ENCODE data around the gene SULT2B1.
"Not testable (repeated sequence)": the region's sequence is repeated elsewhere in the genome, so short reads cannot be mapped to it uniquely, and the experiment has no call there.

SULT2B1 gene

GRCh38 chr19:48529156-48529555, 22.8 kb upstream of the SULT2B1 start:
- no peak for DNase-seq (ENCODE audit: low read depth)

- no peak for DNase-seq (ENCODE audit: low read depth)
Measured at GRCh38 chr19:48530066-48530720, 21.8 kb upstream of the SULT2B1 start.

GRCh38 chr19:48530770-48531169, 21.2 kb upstream of the SULT2B1 start:
- DNase-seq (ENCODE audit: low read depth) = no peak

DNA sequence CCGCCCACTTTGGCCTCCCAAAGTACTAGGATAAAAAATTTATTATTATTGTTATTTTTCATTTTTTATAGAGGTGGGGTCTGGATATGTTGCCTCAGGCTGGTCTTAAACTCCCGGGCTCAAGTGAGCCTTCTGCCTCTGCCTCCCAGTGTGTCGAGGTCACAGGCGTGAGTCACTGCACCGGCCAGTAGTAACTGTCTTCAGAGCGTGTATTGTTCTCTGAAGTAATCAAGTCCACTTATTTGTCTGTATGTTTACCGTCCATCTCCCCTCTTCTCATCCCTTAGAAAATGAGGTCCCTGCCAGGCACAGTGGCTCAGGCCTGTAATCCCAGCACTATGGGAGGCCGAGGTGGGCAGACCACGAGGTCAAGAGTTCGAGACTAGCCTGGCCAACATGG, 18.2 kb upstream of the SULT2B1 start:
- no peak for DNase-seq (ENCODE audit: low read depth)

- no peak for DNase-seq (ENCODE audit: low read depth)
Measured at GRCh38 chr19:48537541-48537940, 14.4 kb upstream of the SULT2B1 start.

GRCh38 chr19:48538057-48538456, 13.9 kb upstream of the SULT2B1 start:
- DNase-seq (ENCODE audit: low read depth) = not testable (repeated sequence)

GRCh38 chr19:48539503-48540096, 12.4 kb upstream of the SULT2B1 start:
- no peak for DNase-seq (ENCODE audit: low read depth)

DNA sequence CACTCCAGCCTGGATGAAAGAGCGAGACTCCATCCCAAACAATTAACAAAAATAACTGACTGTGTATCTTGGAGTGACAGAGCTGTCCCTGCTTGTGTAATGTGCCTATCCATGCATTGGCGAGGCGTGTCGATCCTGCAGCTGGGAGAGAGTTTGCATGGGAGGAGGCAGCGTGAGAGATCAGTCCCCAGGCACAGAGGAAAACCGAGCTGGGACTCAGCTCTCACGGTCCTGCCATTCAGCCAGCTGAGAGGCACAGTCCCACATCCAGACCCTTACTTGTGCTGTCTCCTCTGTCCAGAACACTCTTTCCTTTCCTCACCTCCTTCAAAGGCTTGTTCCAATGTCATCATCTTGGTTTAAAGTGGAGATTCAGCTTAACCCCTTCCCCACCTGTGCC, 11.9 kb upstream of the SULT2B1 start:
- DNase-seq (ENCODE audit: low read depth) = no peak

- no peak for DNase-seq (ENCODE audit: low read depth)
Measured at GRCh38 chr19:48541813-48542212, 10.2 kb upstream of the SULT2B1 start.

DNA sequence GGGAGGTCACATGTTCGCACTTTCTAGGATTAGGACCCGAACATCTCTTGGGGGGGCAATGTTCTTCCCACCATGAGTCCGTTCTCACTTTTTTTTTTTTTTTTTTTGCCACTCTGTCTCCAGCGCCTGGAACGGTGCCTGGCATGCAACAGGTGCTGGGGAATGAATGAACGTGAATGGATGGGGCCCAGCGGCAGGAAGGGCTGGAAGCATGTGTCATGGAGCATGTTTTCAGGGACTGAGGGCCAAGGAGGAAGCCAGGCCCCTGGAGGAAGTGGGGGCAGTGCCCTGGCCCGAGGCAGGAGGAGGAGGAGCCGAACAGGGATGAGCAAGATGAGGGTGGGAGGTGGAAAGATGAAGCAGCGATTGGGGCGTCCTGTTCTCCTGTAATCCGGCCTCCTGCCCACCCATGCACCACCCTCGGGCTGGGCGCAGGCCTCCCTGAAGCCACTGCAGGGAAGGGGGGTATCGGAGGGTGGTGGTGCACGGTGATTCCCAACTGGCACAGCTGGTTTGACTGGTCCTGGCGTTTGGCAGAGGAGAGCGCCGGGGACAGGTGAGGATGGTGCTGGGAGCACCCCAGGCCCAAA, 8.8 kb upstream of the SULT2B1 start:
- DNase-seq (ENCODE audit: low read depth) = no peak

DNA sequence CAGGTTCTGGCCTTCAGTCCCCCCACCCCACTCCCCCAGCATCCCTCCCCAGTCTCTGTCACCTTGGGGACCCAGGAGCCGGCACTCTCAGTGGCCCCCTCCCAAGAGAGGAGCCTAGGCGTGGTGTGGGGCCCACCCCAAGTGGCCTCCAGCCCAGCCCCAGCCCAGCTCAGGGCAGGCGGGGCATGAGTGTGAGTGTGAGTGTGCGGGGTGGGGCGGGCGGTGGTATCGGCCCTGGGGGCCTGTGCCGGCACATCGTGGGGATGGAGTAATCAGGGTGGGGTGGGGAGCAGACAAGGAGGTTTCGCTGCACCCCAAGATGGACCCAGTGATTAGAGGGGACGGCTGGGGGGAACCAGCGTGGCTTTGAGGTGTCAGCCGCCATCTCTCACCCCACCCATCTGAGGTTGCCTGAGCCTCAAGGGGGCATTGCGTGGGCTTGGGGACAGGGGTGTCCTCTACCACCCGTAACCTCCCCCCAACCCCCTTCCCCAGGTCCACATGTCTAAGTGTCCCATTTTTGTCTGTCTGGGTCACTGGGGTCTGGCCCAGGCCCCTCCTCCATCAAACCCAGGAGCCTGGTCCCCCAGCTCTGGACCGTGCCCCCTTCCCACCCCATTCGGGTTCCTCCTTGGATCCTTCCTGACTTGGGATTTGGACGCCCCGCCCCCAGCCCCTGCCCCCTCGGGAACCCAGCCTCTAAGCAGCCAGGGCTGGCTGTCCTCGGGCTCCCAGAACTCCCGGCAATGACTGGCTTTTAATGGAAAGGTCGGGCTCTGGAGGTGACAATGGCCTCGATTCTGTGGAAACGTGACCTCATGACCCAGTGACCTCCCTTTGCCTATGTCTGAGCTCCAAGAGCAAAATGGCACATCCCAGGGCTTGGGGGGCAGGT, 6.9 kb upstream of the SULT2B1 start:
- DNase-seq (ENCODE audit: low read depth) = no peak

GRCh38 chr19:48547722-48548121, 4.2 kb upstream of the SULT2B1 start:
- no peak for DNase-seq (ENCODE audit: low read depth)

DNA sequence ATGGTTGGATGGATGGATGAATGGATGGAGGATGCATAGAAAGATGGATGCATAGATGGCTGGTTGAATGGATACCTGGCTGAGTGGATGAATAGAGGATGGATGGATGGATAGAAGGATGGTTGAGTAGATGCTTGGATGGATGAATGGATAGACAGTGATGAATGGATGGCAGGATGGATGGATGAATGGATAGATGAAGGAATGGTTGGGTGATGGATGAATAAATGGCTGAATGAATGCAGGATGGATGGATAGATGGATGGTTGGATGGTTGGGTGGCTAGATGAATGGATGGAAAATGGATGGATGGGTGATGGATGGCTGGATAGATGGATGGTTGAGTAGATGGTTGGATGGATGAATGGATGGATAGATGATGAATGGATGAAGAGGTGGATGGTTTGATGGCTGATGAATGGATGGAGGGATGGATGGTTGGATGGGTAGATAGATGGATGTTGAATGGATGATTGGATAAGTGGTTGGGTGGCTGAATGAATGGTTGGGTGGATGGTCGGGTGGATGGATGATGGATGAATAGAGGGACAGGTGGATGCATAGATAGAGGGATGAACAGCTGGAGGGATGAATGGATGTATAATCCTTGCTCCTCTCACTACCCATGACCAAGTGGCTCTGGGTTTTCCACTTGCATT, 3.6 kb upstream of the SULT2B1 start:
- DNase-seq (ENCODE audit: low read depth) = no peak

- no peak for DNase-seq (ENCODE audit: low read depth)
Measured at GRCh38 chr19:48549380-48549779, 2.6 kb upstream of the SULT2B1 start.

DNA sequence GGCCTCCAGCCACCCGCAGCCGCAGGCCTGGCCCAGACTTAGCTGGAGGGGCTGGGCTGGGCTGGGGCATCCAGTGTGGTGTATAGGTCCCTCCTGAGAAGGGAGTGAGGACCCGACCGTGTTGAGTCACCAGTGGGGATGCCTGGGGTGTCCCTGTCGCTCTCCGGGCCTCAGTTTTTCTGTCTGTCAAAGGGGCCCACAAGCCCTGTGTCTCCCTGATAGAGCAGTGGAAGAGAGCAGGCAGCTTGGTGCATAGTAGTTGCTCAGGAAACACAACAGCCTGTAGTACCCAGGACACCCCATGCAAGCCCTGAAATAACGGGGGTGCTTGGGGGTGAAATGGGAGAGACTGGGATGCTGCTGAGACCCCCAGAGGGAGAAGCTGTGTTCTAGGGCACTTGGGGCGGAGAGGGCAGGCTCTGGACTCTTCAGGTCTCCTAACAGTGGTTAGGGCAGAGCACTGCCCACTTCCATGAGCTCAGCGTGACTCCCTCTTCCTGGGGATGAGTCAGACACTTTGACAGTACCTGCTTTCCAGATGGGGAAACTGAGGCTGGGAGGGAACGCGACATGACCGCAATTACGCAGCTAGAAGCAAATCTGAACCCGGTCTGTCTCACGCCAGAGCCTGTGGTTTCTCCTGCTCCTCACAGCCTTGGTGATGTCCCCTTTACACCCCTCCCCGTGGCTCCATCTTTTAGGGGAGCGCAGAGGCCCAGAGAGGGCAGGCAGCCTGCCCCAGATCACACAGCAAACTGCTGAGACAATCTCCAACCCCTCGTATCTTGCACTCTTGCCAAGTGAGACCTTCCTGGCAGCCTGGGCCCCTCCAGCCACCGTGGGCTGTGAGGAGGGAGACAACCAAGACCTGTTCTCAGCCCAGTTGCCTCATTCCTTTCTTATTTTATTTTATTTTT, 692 bp downstream of the SULT2B1 start:
- no peak for DNase-seq (ENCODE audit: low read depth)

DNA sequence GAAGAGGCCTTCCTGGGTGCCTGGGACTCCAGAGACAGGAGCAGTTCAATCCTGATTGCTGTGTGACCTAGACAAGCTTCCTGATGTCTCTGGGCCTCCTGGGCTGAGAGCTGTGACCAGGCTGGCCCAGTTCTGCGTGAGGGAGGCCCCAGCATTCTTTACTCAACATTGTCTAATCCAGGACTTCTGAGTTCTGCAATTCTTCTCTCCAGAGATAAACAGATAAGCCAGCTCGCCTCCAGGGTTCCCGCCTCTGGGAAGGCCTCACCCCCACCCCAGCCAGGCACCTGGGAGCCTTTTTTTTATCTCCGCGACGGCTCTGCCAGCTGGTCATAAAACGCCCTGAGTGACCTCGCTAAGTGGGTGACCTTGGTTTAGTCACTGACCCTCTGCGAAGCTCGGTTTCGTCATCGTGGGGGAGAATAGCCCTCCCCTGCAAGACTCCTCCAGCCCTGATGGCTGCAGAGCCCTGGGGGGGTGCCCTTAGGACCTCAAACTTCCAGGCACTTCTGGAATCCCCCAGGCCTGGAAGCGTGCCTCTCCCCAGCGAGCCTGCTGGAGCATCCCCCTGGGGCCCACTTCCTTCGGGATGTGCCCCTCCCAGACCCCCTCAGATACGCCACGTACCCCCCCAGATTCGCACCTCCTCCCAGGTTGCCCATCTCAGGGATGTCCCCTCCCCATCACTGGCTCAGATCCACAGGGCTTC, 1.9 kb downstream of the SULT2B1 start:
- DNase-seq (ENCODE audit: low read depth) = no peak

- DNase-seq (ENCODE audit: low read depth) = no peak
Measured at GRCh38 chr19:48554385-48555091, 2.6 kb downstream of the SULT2B1 start.

DNA sequence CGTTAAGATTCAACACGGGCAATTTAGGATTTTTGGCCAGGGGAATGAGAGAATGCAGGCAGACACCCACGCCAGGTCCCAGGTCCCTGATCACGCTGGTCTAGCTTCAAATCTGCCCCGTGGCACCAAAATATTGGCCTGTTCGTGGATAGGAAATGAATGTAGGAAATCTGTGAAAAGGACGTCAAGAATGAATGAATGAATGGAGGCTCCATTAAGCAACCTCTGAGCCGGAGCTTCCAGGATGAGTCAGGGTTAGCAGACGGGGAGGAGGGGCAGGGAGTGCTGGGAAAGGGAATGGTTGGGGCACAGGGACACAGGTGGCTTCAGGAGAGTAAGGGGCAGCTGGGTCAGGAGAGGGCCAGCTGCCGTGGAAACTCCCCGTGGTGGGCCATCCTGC, 4.2 kb downstream of the SULT2B1 start:
- no peak for DNase-seq (ENCODE audit: low read depth)

DNA sequence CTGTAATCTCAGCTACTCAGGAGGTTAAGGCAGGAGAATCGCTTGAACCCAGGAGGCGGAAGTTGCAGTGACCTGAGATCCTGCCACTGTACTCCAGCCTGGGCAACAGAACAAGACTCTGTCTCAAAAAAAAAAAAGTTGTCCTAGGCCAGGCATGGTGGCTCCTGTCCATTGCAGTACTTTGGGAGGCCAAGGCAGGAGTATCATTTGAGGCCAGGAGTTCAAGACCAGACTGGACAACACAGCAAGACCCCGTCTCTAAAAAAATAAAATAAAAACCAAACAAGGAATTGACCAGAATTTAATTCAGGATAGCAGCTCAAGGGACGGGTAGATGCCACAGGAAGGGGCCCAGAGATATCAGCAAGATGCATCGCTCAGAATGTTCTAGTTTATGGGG, 4.9 kb downstream of the SULT2B1 start:
- no peak for DNase-seq (ENCODE audit: low read depth)
